ENCODE data around the gene TCHP. TPM values are rescaled to one million over a fixed set of nuclear protein-coding genes. Genes with fewer than 3 reads are reported as not detected.

TCHP gene
- total RNA-seq, 1 donor from 2014 or later = 20.8 TPM

GRCh38 chr12:109931143-109931542 lies 31.1 kb downstream of the TCHP start:
- H3K27me3 Mint-ChIP-seq (ENCODE audit: unreplicated experiment) = peaks cover 5% of the 10 kb centered on the region
- TF ChIP-seq, protein P1, sequence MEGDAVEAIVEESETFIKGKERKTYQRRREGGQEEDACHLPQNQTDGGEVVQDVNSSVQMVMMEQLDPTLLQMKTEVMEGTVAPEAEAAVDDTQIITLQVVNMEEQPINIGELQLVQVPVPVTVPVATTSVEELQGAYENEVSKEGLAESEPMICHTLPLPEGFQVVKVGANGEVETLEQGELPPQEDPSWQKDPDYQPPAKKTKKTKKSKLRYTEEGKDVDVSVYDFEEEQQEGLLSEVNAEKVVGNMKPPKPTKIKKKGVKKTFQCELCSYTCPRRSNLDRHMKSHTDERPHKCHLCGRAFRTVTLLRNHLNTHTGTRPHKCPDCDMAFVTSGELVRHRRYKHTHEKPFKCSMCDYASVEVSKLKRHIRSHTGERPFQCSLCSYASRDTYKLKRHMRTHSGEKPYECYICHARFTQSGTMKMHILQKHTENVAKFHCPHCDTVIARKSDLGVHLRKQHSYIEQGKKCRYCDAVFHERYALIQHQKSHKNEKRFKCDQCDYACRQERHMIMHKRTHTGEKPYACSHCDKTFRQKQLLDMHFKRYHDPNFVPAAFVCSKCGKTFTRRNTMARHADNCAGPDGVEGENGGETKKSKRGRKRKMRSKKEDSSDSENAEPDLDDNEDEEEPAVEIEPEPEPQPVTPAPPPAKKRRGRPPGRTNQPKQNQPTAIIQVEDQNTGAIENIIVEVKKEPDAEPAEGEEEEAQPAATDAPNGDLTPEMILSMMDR (IDR thresholded peaks at IDR 0.05; ENCODE audit: unreplicated experiment) = no peak
- no peak for DNase-seq (ENCODE audit: low spot score)
- H3K4me1 Mint-ChIP-seq (ENCODE audit: unreplicated experiment) = peaks cover 8% of the 10 kb centered on the region
- H3K36me3 Mint-ChIP-seq (ENCODE audit: low read depth, unreplicated experiment) = peaks cover 51% of the 10 kb centered on the region
- H3K4me3 Mint-ChIP-seq (ENCODE audit: unreplicated experiment) = no peak overlapping the region
- H3K27ac Mint-ChIP-seq (ENCODE audit: unreplicated experiment) = no peak overlapping the region
- H3K9me3 Mint-ChIP-seq (ENCODE audit: unreplicated experiment) = no peaks in the 10 kb centered on the region

DNA sequence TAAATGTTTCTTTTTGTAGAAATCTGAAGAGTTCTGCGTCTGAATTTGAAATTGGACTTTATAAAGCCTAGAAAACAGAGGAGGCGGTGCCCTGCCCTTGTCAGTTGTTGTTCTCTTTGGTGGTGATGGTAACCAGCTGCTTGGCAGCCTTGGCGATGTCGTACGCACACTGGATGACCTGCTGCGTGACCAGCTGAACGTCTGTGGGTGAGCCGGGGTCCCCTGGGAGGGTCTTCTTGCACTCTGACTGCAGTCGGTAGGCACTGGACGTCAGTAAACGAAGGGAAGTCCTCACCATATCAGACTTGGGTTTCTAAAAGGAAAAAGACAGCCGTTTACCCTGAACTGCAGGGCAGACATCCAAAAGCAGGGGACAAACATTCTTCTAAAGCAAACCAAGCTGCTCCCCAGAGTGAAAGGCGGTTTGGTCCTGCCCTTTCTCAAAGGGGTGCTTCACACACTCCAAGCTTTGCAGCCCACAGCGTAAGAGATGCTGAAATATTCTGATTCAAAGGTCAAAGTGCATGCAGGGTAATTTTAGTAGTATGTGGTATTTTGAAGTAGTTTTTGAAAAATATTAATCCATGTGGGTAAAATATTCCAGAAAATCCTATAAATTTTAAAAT lies 32.9 kb downstream of the TCHP start:
- H3K27ac Mint-ChIP-seq (ENCODE audit: unreplicated experiment) = no peak overlapping the region
- no peaks in the 10 kb centered on the region for H3K9me3 Mint-ChIP-seq (ENCODE audit: unreplicated experiment)
- H3K4me3 Mint-ChIP-seq (ENCODE audit: unreplicated experiment) = peak overlapping the region; percentile 23
- peaks cover 6% of the 10 kb centered on the region for H3K27me3 Mint-ChIP-seq (ENCODE audit: unreplicated experiment)
- peaks cover 24% of the 10 kb centered on the region for H3K4me1 Mint-ChIP-seq (ENCODE audit: unreplicated experiment)
- TF ChIP-seq, protein P1 (IDR thresholded peaks at IDR 0.05; ENCODE audit: unreplicated experiment) = no peak
- no peak for DNase-seq (ENCODE audit: low spot score)
- peaks cover 53% of the 10 kb centered on the region for H3K36me3 Mint-ChIP-seq (ENCODE audit: low read depth, unreplicated experiment)

DNA sequence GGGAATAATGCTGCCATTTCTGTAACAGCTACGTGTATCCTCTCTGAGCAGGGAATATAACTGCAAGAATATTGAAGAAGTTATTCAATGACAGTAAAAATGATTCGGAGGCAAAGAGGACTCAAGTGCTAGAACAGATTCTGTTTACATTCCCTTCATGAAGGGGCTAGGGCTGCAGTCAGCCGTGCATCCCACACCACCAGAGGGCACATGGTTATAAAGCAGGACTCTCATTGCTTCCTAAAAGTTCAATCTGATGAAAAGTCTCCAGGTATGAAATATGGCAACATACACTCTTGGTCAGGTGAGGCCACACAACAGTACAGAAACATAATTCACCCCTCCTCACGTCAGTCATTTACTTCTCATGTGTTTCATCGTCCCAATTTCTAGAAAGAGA lies 34.0 kb downstream of the TCHP start:
- Mint-ChIP-seq H3K27ac (ENCODE audit: unreplicated experiment) (peak overlapping the region; percentile 31), H3K36me3 (ENCODE audit: low read depth, unreplicated experiment) (peaks cover 63% of the 10 kb centered on the region), H3K9me3 (ENCODE audit: unreplicated experiment) (no peaks in the 10 kb centered on the region), H3K4me3 (ENCODE audit: unreplicated experiment) (peak overlapping the region; percentile 29), H3K4me1 (ENCODE audit: unreplicated experiment) (peaks cover 35% of the 10 kb centered on the region), H3K27me3 (ENCODE audit: unreplicated experiment) (peaks cover 6% of the 10 kb centered on the region)
- TF ChIP-seq, protein P1 (IDR thresholded peaks at IDR 0.05; ENCODE audit: unreplicated experiment) = peak; percentile 26
- no peak for DNase-seq (ENCODE audit: low spot score)

- no peak for DNase-seq (ENCODE audit: low spot score)
- H3K27me3 Mint-ChIP-seq (ENCODE audit: unreplicated experiment) = peaks cover 4% of the 10 kb centered on the region
- H3K4me1 Mint-ChIP-seq (ENCODE audit: unreplicated experiment) = peaks cover 41% of the 10 kb centered on the region
- TF ChIP-seq, protein P1 (IDR thresholded peaks at IDR 0.05; ENCODE audit: unreplicated experiment) = no peak
- peak overlapping the region; percentile 14 for H3K4me3 Mint-ChIP-seq (ENCODE audit: unreplicated experiment)
- H3K27ac Mint-ChIP-seq (ENCODE audit: unreplicated experiment) = peak overlapping the region; percentile 99
- H3K9me3 Mint-ChIP-seq (ENCODE audit: unreplicated experiment) = no peaks in the 10 kb centered on the region
- H3K36me3 Mint-ChIP-seq (ENCODE audit: low read depth, unreplicated experiment) = peaks cover 43% of the 10 kb centered on the region
Observed at GRCh38 chr12:109937371-109937770, 37.3 kb downstream of the TCHP start.

GRCh38 chr12:109938947-109939346 lies 38.9 kb downstream of the TCHP start:
- TF ChIP-seq, protein P1 (IDR thresholded peaks at IDR 0.05; ENCODE audit: unreplicated experiment) = no peak
- Mint-ChIP-seq H3K9me3 (ENCODE audit: unreplicated experiment) (no peaks in the 10 kb centered on the region), H3K4me3 (ENCODE audit: unreplicated experiment) (peak overlapping the region; percentile 68), H3K4me1 (ENCODE audit: unreplicated experiment) (peaks cover 42% of the 10 kb centered on the region), H3K27ac (ENCODE audit: unreplicated experiment) (peak overlapping the region; percentile 96), H3K27me3 (ENCODE audit: unreplicated experiment) (peaks cover 4% of the 10 kb centered on the region), H3K36me3 (ENCODE audit: low read depth, unreplicated experiment) (peaks cover 35% of the 10 kb centered on the region)
- no peak for DNase-seq (ENCODE audit: low spot score)
